ENCODE results near the gene DLG2.
"Not testable (repeated sequence)": the region's sequence is repeated elsewhere in the genome, so short reads cannot be mapped to it uniquely, and the experiment has no call there.

DLG2 gene

DNA sequence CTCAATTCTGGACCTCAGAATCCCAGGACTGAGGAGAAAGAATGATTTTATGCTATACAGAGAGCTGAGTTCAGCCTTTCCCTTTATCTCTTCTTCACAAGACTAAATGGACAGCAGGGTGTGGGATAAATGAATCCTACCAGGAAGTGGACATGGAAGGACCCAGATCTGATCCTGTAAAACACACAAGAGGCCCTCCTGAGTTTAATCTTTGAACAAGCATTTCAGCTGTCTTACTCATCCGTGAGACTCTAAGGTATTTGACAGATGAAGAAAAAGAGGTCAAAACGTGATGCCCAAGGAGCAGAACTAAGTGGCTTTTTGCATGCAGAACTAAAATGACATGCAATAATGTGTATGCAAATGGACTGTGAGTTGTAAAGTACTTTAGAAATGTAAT lies 511.3 kb downstream of the DLG2 start:
- DNase-seq (ENCODE audit: low read depth, low spot score), result no peak

DNA sequence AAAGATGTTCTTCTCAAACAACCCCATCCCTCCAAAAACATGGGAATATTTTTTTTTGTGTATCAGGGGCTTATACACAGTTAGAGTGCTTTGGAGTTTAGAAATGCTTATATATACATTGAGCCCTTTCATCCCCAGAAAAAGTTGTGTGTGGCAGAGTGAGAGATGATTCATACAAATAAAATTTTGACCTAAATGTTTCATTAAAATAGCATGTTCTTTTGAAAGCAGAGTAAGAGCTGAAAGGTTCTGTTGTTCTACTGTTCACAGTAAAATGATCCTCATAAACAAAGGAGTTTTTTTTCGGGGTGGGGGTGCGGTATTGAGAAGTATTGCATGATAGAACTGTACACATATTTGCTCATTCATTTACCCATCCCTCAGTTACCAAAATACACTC lies 512.4 kb downstream of the DLG2 start:
- DNase-seq (ENCODE audit: low read depth, low spot score), result no peak

DNA sequence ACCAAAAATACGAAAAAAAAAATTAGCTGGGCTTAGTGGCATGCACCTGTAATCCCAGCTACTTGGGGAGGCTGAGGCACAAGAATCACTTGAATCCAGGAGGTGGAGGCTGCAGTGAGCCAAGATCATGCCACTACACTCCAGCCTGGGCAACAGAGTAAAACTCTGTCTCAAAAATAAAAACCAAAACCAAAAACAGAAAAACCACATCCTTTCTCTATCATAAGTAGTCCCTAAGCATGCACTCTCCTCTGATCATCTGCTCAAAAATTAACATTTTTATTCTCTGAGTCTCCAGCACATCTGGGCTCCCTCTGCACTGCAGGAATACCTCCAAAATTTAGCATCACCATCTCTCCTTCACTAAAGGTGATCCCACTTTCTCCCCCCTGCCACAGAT lies 516.9 kb downstream of the DLG2 start:
- not testable (repeated sequence) for DNase-seq (ENCODE audit: low read depth, low spot score)

DNA sequence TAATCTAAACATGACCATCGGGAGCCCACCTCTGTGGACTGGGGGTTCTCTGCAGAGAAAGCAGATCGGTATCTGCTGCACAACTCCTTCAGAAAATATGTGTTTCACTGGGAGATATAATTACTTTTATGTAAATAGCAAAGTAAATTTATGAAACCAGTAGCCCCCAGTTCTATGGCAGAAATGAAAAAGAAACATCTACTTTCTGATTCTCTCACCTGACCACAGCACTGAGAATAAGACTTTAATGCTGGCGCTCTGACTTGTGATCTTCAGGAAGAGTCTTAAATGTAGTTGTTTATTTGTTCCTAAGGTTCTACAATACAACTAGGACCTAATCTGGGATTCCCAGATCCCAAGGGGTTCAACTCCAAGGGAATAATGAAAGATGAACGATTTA lies 518.0 kb downstream of the DLG2 start:
- no peak for DNase-seq (ENCODE audit: low read depth, low spot score)

DNA sequence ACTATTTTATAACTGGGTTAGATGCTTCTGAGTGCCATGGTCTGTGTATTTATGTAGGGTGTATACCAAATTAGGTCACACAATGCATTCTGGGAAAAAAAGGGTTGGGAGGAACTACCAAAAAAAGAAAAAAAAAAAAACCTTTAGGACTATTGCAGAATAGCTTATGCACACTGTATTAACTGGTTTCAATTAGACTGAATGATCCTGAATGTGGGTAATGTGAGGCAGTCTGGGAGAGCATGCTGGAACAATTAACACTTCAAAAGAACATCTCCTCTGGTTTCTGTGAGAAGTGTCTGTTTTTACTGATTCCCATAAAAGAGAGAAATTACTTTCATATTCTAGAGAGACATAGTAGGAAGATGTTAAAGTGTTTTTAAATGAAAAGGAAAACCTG lies 521.3 kb downstream of the DLG2 start:
- DNase-seq (ENCODE audit: low read depth, low spot score), result no peak

DNA sequence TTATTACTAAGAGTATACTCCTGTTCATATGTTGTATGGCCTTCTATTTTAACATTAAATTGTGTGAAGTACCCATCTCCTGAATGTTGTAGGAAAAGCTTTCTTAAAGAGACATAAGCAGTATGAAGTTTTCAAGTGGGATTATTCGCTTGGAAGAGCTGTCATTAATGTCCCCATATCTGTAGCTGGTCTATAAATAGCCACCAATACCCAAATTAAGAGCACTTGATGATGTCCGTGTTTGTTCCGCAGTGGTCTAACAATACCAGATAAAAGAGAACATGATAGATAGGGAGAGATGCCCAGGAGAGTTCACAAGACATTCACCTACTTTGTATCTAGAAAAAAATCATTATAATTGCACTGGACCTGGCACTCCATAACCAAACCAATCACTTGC lies 527.6 kb downstream of the DLG2 start:
- no peak for DNase-seq (ENCODE audit: low read depth, low spot score)

DNA sequence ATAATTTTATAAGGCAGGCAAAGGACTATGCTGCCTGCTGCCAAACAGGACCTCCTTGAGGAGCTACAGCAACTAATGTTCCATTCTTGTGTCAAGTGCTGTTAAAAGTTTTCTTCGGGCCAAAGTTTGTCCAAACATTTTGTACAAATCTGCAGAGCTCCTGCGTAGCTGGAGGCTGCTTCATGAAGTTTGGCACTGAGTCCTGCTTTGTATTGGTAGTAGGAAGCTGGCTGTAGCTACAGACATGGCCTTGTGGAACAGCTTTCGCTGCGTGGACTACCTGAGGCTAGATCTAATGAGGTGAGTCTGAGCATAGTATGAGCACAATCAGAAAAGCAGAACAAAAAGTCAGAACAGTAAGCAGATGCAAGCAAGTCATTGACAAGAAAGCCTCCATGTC lies 528.1 kb downstream of the DLG2 start:
- DNase-seq (ENCODE audit: low read depth, low spot score), result no peak

DNA sequence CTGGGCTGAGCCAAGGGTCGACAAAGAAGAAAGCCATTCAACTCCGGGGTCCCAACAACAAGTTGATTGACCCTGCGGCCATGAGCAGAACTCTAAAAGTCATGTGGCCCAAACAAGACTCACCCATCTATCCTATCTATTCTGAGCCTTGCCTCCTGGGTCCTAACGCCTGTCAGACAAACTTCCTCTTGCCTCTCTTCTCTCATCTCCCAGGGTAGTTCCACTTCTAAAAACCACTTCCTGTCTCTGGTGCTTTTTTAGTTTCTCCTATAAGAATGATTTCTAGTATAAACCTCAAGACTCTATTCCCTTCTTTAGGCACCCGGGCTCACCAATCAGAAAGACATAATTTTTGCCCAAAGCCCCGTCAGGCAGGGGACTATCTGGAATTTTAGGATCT lies 530.2 kb downstream of the DLG2 start:
- DNase-seq (ENCODE audit: low read depth, low spot score), result no peak

DNA sequence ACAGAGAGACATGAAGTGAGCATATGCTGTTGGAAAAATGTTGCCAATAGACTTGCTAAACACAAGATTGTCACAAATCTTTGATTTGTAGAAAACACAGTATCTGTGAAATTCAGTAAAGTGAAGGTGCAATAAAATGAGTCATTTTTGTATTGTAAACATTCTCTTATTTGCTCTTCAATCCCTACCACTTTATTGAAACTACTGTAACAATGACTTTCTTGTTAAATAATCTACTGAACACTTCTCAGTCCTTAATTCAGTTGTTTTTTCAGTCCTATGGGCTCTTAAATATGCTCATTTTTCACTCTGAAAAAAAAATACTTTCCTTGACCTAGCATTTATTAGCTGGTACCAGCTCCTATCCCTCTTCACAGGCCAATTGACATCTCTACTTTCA lies 531.9 kb downstream of the DLG2 start:
- no peak for DNase-seq (ENCODE audit: low read depth, low spot score)

DNA sequence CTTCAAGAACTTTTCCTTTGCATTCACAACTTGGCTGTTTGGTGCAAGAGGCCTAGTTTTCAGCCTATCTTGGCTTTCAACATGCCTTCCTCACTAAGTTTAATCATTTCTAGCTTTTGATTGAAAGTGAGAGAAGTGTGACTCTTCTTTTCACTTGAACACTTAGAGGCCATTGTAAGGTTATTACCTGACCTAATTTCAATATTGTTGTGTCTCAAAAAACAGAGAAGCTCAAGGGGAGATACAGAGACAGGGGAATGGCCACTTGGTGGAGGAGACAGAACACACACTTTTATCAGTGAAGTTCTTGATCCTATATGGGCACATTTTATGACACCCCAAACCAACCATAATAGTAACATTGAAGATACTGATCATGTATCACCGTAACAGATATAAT lies 532.3 kb downstream of the DLG2 start:
- no peak for DNase-seq (ENCODE audit: low read depth, low spot score)

DNA sequence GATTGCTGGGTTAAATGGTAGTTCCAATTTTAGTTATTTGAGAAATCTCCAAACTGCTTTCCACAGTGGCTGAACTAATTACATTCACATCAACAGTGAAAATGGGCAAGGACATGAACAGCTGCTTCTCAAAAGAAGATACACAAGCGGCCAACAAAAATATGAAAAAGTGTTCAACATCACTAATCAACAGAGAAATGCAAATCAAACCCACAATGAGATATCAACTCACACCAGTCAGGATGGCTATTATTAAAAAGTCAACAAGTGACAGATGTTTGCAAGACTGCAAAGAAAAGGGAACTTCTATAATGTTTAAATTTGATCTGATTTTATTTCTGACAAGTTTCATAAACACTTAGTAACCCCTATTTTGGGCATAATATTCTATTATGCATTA lies 537.5 kb downstream of the DLG2 start:
- DNase-seq (ENCODE audit: low read depth, low spot score), result no peak

DNA sequence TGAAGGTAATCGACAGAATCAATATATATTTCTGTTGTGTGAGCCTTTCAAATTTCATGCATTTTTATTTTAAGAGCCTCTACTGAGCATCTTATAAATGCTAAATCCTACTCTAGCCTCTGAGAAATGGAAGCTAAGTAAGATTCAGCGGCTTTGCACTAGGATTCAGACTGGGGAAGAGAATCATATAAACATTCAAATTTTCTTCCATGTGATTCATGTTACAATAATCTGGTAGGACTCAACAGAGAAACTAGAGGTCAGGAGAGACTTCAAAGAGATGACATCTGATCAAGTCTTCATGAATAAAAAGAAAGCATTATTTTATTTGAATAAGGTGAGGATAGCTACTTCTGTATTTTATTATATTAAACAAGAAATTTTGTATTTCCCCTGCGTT lies 538.9 kb downstream of the DLG2 start:
- no peak for DNase-seq (ENCODE audit: low read depth, low spot score)

DNA sequence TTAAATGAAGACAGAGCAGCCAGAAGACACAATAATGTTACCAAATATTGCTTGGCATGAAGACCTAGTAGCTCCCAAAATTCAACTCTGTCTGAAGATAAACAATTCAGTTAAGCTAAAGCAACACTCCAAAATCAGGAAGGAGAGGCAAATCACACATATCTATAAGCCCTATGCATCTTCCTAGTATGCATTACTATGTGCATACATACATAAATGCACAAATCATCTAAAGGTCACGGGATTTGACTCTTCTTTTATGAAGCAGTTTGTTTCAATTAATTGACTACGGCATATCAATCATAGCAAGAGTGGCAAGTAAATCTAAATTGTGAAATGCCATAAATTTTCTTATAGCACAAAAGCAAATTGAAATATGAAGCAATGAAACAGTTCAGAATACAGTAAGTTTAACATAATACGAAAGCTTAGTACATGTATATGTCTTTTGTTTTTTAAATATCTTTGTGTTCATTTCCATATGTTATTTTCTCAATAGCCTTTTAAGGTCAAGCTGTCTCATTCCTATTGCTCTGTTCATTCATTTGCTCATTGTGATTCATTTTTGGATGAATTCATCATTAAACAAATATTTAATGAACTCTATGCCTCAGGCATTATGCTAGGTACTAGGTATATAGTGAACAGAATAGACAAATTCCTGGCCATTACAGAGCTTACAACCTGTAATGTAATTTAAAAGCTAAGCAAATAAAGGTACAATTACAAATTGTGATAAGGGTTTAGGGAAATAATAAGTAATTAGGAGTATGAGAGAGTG lies 540.5 kb downstream of the DLG2 start:
- DNase-seq (ENCODE audit: low read depth, low spot score), result no peak

DNA sequence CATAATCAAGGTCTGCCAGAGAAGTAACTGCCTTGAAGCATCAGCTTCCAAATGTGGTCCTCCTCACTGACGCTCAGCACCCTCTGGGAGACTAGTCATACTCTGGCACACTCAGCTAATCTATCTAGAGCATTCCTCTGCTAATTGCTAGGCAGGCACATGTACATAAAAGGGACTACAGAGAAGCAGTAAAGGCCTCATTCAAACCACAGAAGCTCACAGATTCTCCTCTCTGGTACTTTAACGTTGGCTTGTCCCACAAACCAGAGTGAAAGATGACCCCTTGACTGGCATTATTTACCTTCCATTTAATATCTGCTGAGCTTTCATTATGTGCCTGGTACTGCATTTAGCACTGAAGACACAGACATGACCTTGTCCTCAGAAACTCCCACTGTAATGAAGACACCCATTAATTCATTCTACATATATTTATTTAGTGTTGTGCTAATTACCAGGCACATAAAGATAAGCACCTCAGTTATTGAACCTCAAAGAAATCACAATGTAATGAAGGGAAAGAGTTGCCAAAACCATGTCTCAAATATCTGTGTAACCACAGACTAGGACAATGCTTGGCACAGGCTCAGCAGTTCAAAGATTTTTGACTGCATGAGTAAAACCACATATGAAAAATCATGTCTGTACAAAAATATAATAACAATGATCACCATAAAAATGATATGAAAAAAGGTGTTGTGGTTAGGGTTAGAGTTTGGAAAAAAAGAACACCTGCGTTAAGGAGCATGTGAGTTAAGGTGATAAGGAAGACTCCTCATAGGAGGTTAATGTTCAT lies 550.4 kb downstream of the DLG2 start:
- DNase-seq (ENCODE audit: low read depth, low spot score), result no peak

DNA sequence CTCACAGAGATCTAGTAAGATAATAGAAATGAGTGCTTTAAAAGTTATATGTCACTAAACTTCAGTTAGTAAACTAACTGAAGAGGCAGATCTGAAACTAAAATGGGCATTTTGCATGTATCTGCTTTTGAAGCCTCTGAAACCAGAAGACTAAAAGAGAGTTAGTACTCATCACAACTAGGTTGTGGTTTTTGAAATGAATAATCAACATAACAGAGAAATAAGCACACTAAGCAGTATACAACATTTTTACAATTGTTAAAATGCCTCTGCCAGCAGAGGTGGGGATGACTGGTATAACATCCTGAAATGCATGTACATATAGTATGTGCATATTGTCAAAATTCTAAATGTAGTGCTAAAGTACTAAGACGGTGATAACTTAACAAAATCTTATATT lies 564.5 kb downstream of the DLG2 start:
- no peak for DNase-seq (ENCODE audit: low read depth, low spot score)

DNA sequence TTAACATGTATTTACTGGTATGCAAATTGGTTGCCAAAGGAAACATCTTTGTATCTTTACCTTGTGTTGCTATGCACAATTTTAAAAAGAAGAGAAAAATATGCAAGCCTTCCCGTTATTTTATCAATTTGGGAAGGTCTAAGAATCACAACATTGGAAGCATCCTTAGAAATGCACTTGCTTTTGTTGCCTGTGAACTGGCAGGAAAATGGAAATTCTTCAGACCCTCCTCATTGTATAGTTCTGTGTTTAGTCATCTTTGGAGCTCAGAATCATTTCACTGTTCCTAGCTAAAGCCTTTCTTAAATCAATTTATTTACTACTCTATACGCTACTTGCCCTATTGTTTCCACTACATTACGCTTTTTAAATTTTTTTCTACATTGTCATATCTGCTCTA lies 574.5 kb downstream of the DLG2 start:
- DNase-seq (ENCODE audit: low read depth, low spot score), result no peak

DNA sequence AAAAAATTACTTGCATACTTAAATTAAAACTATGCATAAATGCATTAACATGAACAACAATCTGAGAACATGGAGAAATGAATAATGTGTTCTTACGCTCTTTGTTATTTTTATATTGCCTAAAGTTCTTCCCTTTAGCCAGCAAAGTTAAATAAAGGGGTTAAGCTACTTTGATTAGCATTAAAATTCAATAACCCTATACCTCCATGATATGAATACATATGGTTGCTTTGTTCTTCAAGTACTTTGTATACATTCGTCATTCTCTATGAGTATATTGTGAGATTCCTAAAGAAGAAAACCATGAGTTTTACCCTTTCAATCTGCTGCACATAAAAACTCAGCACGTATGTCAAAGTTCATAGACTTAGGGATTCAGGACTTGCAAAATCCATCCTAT lies 578.3 kb downstream of the DLG2 start:
- no peak for DNase-seq (ENCODE audit: low read depth, low spot score)

DNA sequence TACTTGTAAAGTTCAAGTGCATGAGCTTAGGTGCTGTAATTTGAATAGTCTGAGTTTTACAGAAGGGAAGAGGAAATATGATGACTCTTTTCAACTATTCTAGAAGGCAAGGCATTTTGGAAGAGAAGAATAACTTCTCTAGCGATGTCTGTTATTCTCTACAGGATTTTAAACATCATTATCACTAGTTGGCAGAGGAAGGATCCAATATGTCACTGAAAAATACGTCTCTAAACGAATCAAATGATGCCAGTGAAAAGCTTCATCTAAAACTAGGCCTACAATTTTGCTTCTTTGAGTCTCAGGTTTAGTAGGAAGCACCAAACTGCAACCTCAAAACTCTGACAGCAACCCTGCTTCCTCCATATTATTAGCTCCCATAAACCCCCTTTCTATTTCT lies 581.4 kb downstream of the DLG2 start:
- DNase-seq (ENCODE audit: low read depth, low spot score), result no peak

DNA sequence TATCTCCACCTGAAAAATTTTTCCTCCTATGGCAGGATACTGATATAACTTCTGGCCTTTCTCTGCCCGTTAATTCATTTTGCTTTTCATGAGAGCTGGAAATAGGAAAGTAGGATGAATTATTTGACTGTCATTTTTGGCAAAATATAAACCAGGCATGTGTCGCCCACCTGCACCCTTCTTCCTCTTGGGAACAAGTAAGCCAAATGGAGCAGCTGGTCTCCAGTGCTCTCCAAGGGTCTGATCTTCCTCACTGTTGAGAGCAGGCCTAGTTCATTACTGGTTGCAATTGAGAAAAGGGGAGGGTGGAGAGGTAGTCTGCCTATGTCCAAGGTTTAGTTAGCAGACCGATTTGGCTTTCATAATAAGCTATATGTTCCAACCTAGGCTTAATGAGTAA lies 582.2 kb downstream of the DLG2 start:
- DNase-seq (ENCODE audit: low read depth, low spot score), result no peak

DNA sequence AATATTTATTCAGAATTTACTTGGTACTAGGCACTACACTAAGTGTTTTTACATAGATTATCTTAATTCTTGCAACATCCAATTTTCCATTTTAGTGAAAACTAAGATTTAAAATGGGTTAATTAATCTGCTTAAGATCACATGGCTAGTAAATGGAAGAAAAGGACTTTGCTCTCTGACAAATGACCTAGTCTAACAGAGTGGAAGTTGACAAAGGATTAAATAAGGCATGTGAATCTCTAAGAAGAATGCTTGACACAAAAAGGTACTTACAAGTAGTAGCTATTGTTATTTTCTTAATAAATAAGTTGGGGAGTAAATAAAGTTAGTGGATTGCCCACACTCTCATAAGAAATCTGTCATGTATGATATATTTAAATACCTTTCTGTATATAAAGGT lies 584.8 kb downstream of the DLG2 start:
- no peak for DNase-seq (ENCODE audit: low read depth, low spot score)

DNA sequence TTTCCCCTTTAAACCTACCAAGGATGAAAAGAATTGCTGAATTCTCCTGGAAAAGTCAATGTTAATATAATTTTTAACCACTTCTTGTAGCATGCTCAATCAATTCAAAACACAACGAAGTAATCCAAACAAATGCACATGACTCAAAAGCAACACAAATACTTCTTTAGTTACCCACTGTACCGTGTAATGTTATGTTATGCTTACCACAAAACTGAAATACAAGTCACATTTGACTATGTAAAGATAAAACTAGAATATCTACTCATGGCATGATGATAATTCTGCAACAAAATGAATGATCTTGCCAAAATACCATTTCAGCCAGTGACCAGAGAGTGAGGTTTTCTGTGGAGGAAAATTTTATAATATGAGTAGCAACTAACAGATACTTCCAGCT lies 587.0 kb downstream of the DLG2 start:
- no peak for DNase-seq (ENCODE audit: low read depth, low spot score)

DNA sequence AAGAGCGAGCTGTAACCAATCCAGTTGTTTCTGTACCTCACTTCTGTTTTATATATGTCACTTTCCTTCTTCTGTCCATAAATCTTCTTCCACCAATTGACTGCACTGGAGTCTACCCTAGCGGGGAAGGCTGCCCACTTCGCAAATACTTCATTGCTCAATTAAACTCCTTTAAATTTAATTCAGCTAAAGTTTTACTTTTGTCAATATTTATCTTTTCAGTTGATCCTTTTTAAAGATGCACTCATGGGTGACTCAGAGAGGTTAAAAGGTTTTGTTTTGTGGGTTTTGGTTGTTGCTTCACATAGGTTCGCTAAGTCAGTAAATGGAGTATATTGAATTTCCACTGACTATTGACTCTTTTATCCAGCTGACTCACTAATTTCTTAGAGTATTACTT lies 597.2 kb downstream of the DLG2 start:
- peak; percentile 4 for DNase-seq (ENCODE audit: low read depth, low spot score)

DNA sequence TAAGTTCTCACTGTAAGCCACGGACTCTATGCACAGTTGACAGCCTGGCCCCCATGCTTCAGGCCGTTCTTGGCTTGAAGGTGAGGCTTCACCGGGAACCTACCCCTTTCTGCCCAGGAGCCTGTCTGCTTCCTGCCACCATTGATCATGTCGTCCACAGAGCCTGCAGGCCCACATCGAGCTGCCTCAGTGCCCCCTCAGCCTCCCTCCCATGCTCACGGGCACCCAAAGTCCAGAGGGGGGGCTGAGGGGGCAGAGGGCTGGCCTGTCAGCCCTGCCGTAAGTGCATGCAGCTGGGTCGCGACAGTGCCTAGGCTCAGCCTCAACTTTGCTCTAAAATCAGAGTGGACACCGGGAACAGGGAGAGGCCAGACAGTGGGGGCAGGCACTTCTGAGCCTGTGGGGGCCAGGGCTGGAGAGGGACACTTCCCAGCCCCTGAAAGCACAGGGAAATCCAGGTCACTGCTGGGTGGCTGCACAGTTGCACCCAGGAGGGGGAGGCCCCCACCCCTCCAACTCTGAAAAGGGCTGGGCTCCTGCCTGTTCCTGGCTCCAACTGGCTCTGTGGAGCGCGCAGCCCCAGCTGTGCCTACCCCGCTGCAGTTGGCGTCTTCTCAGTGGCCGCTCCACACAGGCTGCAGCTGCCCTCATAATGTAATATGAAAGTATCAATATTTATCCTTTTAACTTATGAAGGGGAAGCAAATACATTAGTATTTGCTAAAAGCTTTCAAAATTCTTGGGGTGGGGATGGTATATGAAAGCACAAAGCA lies 598.6 kb downstream of the DLG2 start:
- DNase-seq (ENCODE audit: low read depth, low spot score), result no peak
